ENCODE data around the gene TMEM174.

- TF ChIP-seq POLR2A (IDR thresholded peaks at IDR 0.05; ENCODE audit: low read length) (no peak), GATA1 (IDR thresholded peaks at IDR 0.05; ENCODE audit: low read depth, low read length) (no peak)
Measured at GRCh38 chr5:73172951-73173350, at the start of gene TMEM174.

Data from erythroblast (primary cell).